Fibroblast of lung (primary cell): ENCODE measurements around the gene WDPCP. TPM values are rescaled to one million over a fixed set of nuclear protein-coding genes. Genes with fewer than 3 reads are reported as not detected.

ENCODE experiments used
- DNase-seq, 2 donors: peaks; one replicate each; pipeline versions ENCODE4 v3.0.0 to v3.0.0-alpha.2; 2010; ENCODE audit warnings: low read depth in 2 of 2
- H2AFZ ChIP-seq: 2 replicates; pipeline ENCODE4 v1.5.1; 2012; ENCODE audit warnings: low read length, control low read depth, inconsistent platforms
- H3K27ac ChIP-seq: 2 replicates; pipeline ENCODE4 v1.5.1; 2011; ENCODE audit warnings: low read length, control low read depth; ENCODE audit not compliant: insufficient read depth
- H3K27me3 ChIP-seq: 2 replicates; pipeline ENCODE4 v1.5.1; 2011; ENCODE audit warnings: mild to moderate bottlenecking, low read length; ENCODE audit not compliant: control insufficient read depth, insufficient read depth
- H3K36me3 ChIP-seq: 2 replicates; pipeline ENCODE4 v1.5.1; 2011; ENCODE audit warnings: low read length; ENCODE audit not compliant: control insufficient read depth, insufficient read depth
- H3K4me1 ChIP-seq: 2 replicates; pipeline ENCODE4 v1.5.1; 2011; ENCODE audit warnings: low read length; ENCODE audit not compliant: control insufficient read depth, insufficient read depth; ENCODE audit errors: extremely low read depth
- H3K4me2 ChIP-seq: 2 replicates; pipeline ENCODE4 v1.5.1; 2011; ENCODE audit warnings: low read length, control low read depth; ENCODE audit not compliant: insufficient read depth; ENCODE audit errors: extremely low read depth
- H3K4me3 ChIP-seq, 4 experiments: fragments of 200-600 bp in 1 of 4; sonication (generic) in 1 of 4; replicated peaks in 1 of 4; 2 replicates each; pipeline ENCODE4 v1.5.1; 2011 to 2016; ENCODE audit warnings: low read length in 4 of 4, low read depth in 3 of 4, mild to moderate bottlenecking in 3 of 4, control low read depth in 2 of 4, inconsistent platforms in 1 of 4, mixed read lengths in 1 of 4; ENCODE audit not compliant: insufficient read depth in 1 of 4; ENCODE audit errors: control extremely low read depth in 1 of 4
- H3K79me2 ChIP-seq: 2 replicates; pipeline ENCODE4 v1.5.1; 2012; ENCODE audit warnings: mild to moderate bottlenecking, low read length, inconsistent platforms; ENCODE audit not compliant: control insufficient read depth, insufficient read depth
- H3K9ac ChIP-seq: 2 replicates; pipeline ENCODE4 v1.5.1; 2011; ENCODE audit warnings: mild to moderate bottlenecking, low read length, control low read depth; ENCODE audit not compliant: insufficient read depth
- H3K9me3 ChIP-seq: 2 replicates; pipeline ENCODE4 v1.5.1; 2012; ENCODE audit warnings: low read depth, low read length; ENCODE audit not compliant: control insufficient read depth, insufficient read depth
- H4K20me1 ChIP-seq: 2 replicates; pipeline ENCODE4 v1.5.1; 2011; ENCODE audit warnings: low read length; ENCODE audit not compliant: control insufficient read depth, insufficient read depth; ENCODE audit errors: extremely low read depth
- CTCF ChIP-seq, 2 donors: IDR thresholded peaks in 1 of 2; conservative IDR thresholded peaks in 1 of 2; 1 replicate in 1 of 2; 2 replicates in 1 of 2; pipeline ENCODE4 v1.5.1; 2011 to 2012; ENCODE audit warnings: low read length in 2 of 2, control low read depth in 1 of 2, inconsistent platforms in 1 of 2, low read depth in 1 of 2, mild to moderate bottlenecking in 1 of 2
- EZH2 ChIP-seq: IDR thresholded peaks from 2 replicates; pipeline ENCODE4 v1.5.1; 2012; ENCODE audit warnings: low read length, control low read depth, mild to moderate bottlenecking; ENCODE audit errors: missing control alignments
- polyA plus RNA-seq, 2 donors: library from polyadenylated mRNA; depleted of rRNA in 1 of 2; stranded (reverse) in 1 of 2; unstranded in 1 of 2; fragments of >200 nt; gene quantifications; 2 replicates each; pipeline ENCODE4 v1.2.1, GENCODE V29; 2011 to 2012; ENCODE audit warnings: missing spikeins in 1 of 2
- total RNA-seq: library from RNA; depleted of rRNA; stranded (reverse); fragments of >200 nt; gene quantifications from 2 replicates; pipeline ENCODE4 v1.2.1, GENCODE V29; 2014

Gene WDPCP
- total and polyA plus RNA-seq, 2 donors (not counting 1 experiment from before 2014, with no cell fraction given) = 5.2 to 8.4 TPM

DNA sequence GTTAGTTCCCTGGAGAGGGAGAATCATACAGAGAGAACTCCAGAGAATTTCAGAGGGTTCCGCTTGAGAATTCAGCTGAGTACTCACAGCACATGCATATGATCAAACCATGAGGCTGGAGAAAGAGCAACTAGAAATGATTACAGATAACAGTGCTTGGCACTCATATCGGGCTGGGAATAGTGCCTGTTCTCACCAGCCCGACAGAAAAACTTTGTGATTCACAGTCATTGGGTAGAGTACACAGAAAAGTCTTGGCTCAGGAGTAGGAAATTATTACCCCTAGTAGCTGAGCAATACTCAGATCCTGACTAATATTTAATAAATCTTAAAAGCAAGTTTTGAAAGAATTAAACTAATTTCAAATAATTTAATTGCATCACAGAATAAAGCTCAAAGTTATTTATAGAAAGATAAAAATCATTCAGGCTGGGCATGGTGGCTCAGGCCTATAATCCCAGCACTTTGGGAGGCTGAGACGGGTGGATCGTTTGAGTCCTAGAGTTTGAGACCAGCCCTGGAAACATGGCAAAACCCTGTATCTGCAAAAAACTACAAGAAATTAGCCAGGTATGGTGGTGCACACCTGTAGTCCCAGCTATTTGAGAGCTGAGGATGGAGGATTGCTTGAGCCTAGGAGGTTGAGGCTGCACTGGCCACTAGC is 6.8 kb downstream of the WDPCP start:
- Histone ChIP-seq H4K20me1 (no peaks in the 10 kb centered on the region), H3K27me3 (no peaks in the 10 kb centered on the region), H3K4me3 (no peak overlapping the region), H3K4me2 (peak overlapping the region; percentile 11), H2AFZ (no peak overlapping the region), H3K36me3 (no peaks in the 10 kb centered on the region), H3K79me2 (peaks cover 2% of the 10 kb centered on the region), H3K9me3 (no peaks in the 10 kb centered on the region), H3K4me1 (no peaks in the 10 kb centered on the region), H3K27ac (no peak overlapping the region), H3K9ac (no peak overlapping the region)
- TF ChIP-seq EZH2 (no peak), CTCF (conservative IDR thresholded peaks at IDR 0.05 in 1 of 2, IDR thresholded peaks at IDR 0.05 in 1 of 2; ENCODE audit: low read depth in 1 of 2, low read length in 2 of 2) (no peak)
- DNase-seq = peak; percentile 17 to 73

DNA sequence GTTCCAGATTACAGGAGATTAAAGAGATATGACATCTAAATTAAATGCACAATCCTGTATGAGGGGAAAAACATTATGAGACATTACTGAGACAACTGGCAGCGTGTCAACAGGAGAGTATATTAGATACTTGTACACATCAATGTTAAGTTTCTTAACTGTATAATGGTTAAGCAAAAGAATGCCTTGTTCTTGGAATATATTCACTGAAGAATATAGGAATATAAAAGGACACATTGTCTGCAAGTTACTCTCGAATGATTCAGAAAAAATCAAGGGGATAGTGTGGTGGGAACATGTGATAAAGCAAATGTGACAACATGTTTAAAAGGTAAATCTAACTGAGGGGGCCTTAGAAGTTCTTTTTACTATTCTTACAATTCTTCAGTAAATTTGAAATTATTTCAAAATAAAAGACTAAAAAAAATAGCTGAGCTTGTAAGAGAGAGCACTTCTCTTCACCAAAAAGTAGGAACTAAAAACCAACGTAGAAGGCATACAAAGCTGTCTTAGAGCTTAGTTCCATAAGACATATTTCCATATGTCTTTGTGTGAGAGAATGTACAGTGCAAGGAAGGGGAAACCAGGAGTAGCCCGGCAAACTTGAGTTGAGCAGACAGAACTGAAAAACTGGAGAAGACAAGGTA is 7.5 kb downstream of the WDPCP start:
- no peaks in the 10 kb centered on the region for H3K79me2 ChIP-seq
- H3K27ac ChIP-seq = no peak overlapping the region
- H3K27me3 ChIP-seq = no peaks in the 10 kb centered on the region
- H3K4me3 ChIP-seq = no peak overlapping the region
- no peaks in the 10 kb centered on the region for H3K36me3 ChIP-seq
- no peaks in the 10 kb centered on the region for H3K4me1 ChIP-seq
- DNase-seq = no peak
- H4K20me1 ChIP-seq = no peaks in the 10 kb centered on the region
- no peak for TF ChIP-seq CTCF (conservative IDR thresholded peaks at IDR 0.05 in 1 of 2, IDR thresholded peaks at IDR 0.05 in 1 of 2; ENCODE audit: low read depth in 1 of 2, low read length in 2 of 2)
- no peak for TF ChIP-seq EZH2
- H3K9me3 ChIP-seq = no peaks in the 10 kb centered on the region
- no peak overlapping the region for H2AFZ ChIP-seq
- peak overlapping the region; percentile 11 for H3K4me2 ChIP-seq
- H3K9ac ChIP-seq = no peak overlapping the region

DNA sequence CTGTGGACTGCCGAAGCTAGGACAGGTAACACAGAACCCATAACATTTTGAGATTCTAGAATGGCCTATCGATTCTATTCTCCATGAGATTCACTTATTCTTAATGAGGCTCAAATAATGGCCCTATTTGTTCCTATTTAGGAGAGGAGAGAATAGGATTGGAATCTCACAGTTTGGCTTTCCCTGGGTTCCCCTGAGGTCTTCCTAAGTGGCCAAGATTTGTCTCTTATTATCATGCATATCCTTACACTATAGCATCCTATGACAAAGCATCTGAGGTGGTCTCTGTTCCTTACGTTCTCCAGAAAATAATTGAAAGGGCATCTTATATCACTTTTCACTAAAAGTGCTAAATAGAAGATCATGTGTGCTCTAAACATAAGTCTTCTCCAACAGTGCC is 9.5 kb downstream of the WDPCP start:
- no peaks in the 10 kb centered on the region for H3K9me3 ChIP-seq
- H3K79me2 ChIP-seq = no peaks in the 10 kb centered on the region
- H3K9ac ChIP-seq = no peak overlapping the region
- no peaks in the 10 kb centered on the region for H3K4me1 ChIP-seq
- no peak for DNase-seq
- no peak overlapping the region for H3K4me2 ChIP-seq
- no peak overlapping the region for H2AFZ ChIP-seq
- H3K27ac ChIP-seq = no peak overlapping the region
- H4K20me1 ChIP-seq = no peaks in the 10 kb centered on the region
- H3K4me3 ChIP-seq = no peak overlapping the region
- H3K36me3 ChIP-seq = no peaks in the 10 kb centered on the region
- no peak for TF ChIP-seq EZH2
- TF ChIP-seq CTCF (conservative IDR thresholded peaks at IDR 0.05 in 1 of 2, IDR thresholded peaks at IDR 0.05 in 1 of 2; ENCODE audit: low read depth in 1 of 2, low read length in 2 of 2) = no peak
- no peaks in the 10 kb centered on the region for H3K27me3 ChIP-seq
